OCI-LY7 (cell line): ENCODE measurements around the gene CXCL5. TPM values are rescaled to one million over a fixed set of nuclear protein-coding genes. Genes with fewer than 3 reads are reported as not detected.

ENCODE experiments used
- BruUV-seq: library from RNA; stranded (reverse); fragments of 400-500 nt; replicated peaks from 2 replicates; lab custom pipeline; 2021; lab: Mats Ljungman, UMichigan
- CTCF ChIA-PET: fragments of 300-600 bp; sonication (Branson Sonifier 250); formaldehyde crosslinking; loops from one replicate; lab custom pipeline; 2022; ENCODE audit warnings: antibody characterized with exemption; ENCODE audit not compliant: unreplicated experiment; lab: Charles Lee
- POLR2A ChIA-PET: fragments of 300-600 bp; sonication (Branson Sonifier 250); formaldehyde crosslinking; loops from one replicate; lab custom pipeline; 2022; ENCODE audit warnings: antibody characterized with exemption; lab: Charles Lee
- DNase-seq: peaks from one replicate; pipeline ENCODE4 v3.0.0-alpha.2; 2015; ENCODE audit warnings: low spot score
- H2AFZ ChIP-seq: fragments of 200-600 bp; sonication (generic), shearing (Covaris generic); 2 replicates; pipeline ENCODE4 v1.6.1; 2014; ENCODE audit warnings: mild to moderate bottlenecking, antibody characterized with exemption, low read length, moderate library complexity
- H3K27ac ChIP-seq: fragments of 200-600 bp; sonication (generic); 2 replicates; pipeline ENCODE4 v1.5.1; 2014; ENCODE audit warnings: mixed run types, low read depth, mild to moderate bottlenecking, moderate library complexity, low read length, inconsistent platforms; ENCODE audit not compliant: poor library complexity, severe bottlenecking
- H3K36me3 ChIP-seq: fragments of 200-600 bp; sonication (generic); 2 replicates; pipeline ENCODE4 v1.6.1; 2014; ENCODE audit warnings: mild to moderate bottlenecking, antibody characterized with exemption, low read length, moderate library complexity, mixed read lengths; ENCODE audit not compliant: insufficient read depth
- H3K4me1 ChIP-seq: fragments of 200-600 bp; sonication (generic); 2 replicates; pipeline ENCODE4 v1.5.1; 2014; ENCODE audit warnings: mild to moderate bottlenecking, low read length; ENCODE audit not compliant: insufficient read depth, poor library complexity, severe bottlenecking
- H3K4me2 ChIP-seq: fragments of 200-600 bp; sonication (generic); 2 replicates; pipeline ENCODE4 v1.6.1; 2014; ENCODE audit warnings: mild to moderate bottlenecking, low read length
- H3K4me3 ChIP-seq: fragments of 200-600 bp; sonication (generic); 2 replicates; pipeline ENCODE4 v1.5.1; 2014; ENCODE audit warnings: mild to moderate bottlenecking, low read depth, low read length; ENCODE audit not compliant: poor library complexity, severe bottlenecking
- H3K79me2 ChIP-seq: fragments of 200-600 bp; sonication (generic); 2 replicates; pipeline ENCODE4 v1.6.1; 2016; ENCODE audit warnings: low read depth, mild to moderate bottlenecking, low read length, moderate library complexity, mixed read lengths; ENCODE audit not compliant: insufficient read depth
- H3K9me2 ChIP-seq: fragments of 200-600 bp; sonication (generic); 2 replicates; pipeline ENCODE4 v1.6.1; 2016; ENCODE audit warnings: mild to moderate bottlenecking, low read length, mixed read lengths; ENCODE audit not compliant: insufficient read depth
- H3K9me3 ChIP-seq: fragments of 200-600 bp; sonication (generic); 2 replicates; pipeline ENCODE4 v1.6.1; 2014; ENCODE audit warnings: mild to moderate bottlenecking, mixed run types, low read length, mixed read lengths
- H4K20me1 ChIP-seq: fragments of 200-600 bp; sonication (generic); 2 replicates; pipeline ENCODE4 v1.6.1; 2014; ENCODE audit warnings: mild to moderate bottlenecking, antibody characterized with exemption, low read length, moderate library complexity, mixed read lengths; ENCODE audit not compliant: insufficient read depth
- EZH2phosphoT487 ChIP-seq: fragments of 200-600 bp; sonication (generic); IDR thresholded peaks from 2 replicates; pipeline ENCODE4 v1.6.1; 2018; ENCODE audit warnings: low read depth, borderline replicate concordance, mild to moderate bottlenecking, mixed run types, antibody characterized with exemption, low read length, moderate library complexity, mixed read lengths
- intact Hi-C: fragments of 100-400 bp; cut with micrococcal nuclease; formaldehyde crosslinking; loops from one replicate; pipeline ENCODE4 v1.10.0; 2022; ENCODE audit not compliant: unreplicated experiment
- total RNA-seq, 2 experiments: library from RNA; depleted of rRNA in 1 of 2; stranded (reverse); fragments of >200 nt in 1 of 2; shearing (Covaris generic) in 1 of 2; gene quantifications; 2 replicates each; pipeline ENCODE4 v1.2.3, GENCODE V29; 2014 to 2022
- TF ChIP-seq, protein P1 (sequence below): fragments of 200-600 bp; sonication (generic); conservative IDR thresholded peaks from 2 replicates; pipeline ENCODE4 v1.5.1; 2014; ENCODE audit warnings: mild to moderate bottlenecking, antibody characterized with exemption, low read length, moderate library complexity, mixed read lengths

Gene CXCL5
- total RNA-seq, 2 experiments from 2014 or later, result not detected

DNA sequence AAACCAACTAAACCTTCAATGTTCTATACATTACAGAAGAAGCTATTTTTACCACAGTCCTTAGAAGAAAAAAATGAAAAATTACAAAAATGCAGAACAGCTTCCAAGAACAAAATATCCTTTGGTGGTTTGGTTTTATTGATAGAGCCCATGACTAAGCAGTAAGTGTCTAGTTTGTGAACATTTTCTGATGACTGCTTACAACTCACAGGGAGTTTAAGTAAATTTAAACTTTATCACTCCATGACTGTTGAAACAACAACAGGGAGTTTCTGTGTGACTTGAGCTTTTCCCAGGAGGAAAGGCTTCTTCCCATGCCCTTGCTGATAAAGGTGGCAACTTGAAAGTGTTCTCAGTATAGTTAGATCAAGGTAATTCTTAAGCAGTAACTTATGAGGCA is 19.6 kb downstream of the CXCL5 start:
- ChIA-PET POLR2A (interaction anchor here (1.6 kb wide), 1 partner anchor 30 kb away, joined by 4 read pairs; no protein-coding TSS in a partner anchor), CTCF (no interaction called here)
- no peaks in the 10 kb centered on the region for H3K36me3 ChIP-seq
- no peaks in the 10 kb centered on the region for H3K4me1 ChIP-seq
- no peaks in the 10 kb centered on the region for H3K9me2 ChIP-seq
- no peak overlapping the region for H3K4me2 ChIP-seq
- no peaks in the 10 kb centered on the region for H4K20me1 ChIP-seq
- H3K9me3 ChIP-seq, result no peaks in the 10 kb centered on the region
- no peak for DNase-seq
- no peak overlapping the region for H3K4me3 ChIP-seq
- TF ChIP-seq EZH2phosphoT487, result no peak
- TF ChIP-seq, protein P1, sequence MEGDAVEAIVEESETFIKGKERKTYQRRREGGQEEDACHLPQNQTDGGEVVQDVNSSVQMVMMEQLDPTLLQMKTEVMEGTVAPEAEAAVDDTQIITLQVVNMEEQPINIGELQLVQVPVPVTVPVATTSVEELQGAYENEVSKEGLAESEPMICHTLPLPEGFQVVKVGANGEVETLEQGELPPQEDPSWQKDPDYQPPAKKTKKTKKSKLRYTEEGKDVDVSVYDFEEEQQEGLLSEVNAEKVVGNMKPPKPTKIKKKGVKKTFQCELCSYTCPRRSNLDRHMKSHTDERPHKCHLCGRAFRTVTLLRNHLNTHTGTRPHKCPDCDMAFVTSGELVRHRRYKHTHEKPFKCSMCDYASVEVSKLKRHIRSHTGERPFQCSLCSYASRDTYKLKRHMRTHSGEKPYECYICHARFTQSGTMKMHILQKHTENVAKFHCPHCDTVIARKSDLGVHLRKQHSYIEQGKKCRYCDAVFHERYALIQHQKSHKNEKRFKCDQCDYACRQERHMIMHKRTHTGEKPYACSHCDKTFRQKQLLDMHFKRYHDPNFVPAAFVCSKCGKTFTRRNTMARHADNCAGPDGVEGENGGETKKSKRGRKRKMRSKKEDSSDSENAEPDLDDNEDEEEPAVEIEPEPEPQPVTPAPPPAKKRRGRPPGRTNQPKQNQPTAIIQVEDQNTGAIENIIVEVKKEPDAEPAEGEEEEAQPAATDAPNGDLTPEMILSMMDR, result no peak
- no TSS peak for BruUV-seq
- H3K79me2 ChIP-seq, result no peaks in the 10 kb centered on the region
- intact Hi-C loops, result no loop called here
- H3K27ac ChIP-seq, result no peak overlapping the region
- no peak overlapping the region for H2AFZ ChIP-seq

DNA sequence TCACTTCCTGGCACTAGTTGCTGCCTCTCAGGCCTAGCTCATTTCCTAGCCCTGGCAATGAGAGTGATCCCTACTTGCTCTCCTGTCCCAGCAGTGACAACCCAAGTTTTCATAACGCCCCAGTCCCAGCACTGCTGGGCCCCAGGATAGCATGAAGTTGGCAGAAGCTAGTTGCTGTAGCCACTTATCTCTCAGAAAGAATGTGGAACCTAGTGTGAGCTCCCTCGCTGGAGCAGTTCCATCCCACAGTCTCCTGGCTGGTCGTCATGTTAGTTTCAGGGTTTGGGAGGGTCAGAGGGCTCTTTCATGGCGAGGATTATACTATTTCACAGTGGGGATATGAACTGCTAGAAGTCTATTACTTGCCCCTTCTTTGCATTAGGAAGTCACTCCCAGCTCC is 21.8 kb downstream of the CXCL5 start:
- POLR2A ChIA-PET, result no interaction called here
- Histone ChIP-seq H3K4me3 (no peak overlapping the region), H3K79me2 (no peaks in the 10 kb centered on the region), H3K27ac (no peak overlapping the region), H3K9me2 (no peaks in the 10 kb centered on the region), H3K4me2 (no peak overlapping the region), H2AFZ (no peak overlapping the region), H3K36me3 (no peaks in the 10 kb centered on the region), H3K9me3 (no peaks in the 10 kb centered on the region), H3K4me1 (no peaks in the 10 kb centered on the region), H4K20me1 (no peaks in the 10 kb centered on the region)
- DNase-seq, result no peak
- BruUV-seq, result no TSS peak
- CTCF ChIA-PET, result no interaction called here
- intact Hi-C loops, result no loop called here
- no peak for TF ChIP-seq EZH2phosphoT487
- TF ChIP-seq, protein P1, result no peak

DNA sequence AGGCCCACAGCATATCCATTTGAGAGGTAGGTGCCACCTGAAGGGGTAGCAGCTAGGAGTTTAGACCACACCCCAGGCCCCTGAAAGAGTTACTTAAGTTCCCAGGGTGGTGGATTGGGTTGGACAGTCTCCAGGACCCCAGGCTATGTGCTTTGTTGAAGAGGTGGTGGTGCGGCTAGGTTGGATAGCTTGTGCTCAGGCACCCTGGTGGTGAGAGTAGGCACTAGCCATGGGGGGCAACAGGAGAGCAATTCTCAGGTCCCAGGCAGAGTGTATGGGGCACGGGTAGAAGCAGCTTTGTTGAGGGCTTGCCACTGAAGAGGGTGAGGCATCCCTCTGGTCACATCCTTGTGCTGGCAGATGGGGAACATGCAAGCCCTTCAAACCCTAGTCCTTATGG is 22.3 kb downstream of the CXCL5 start:
- Histone ChIP-seq H2AFZ (no peak overlapping the region), H3K79me2 (no peaks in the 10 kb centered on the region), H3K27ac (no peak overlapping the region), H3K9me3 (no peaks in the 10 kb centered on the region), H3K4me3 (no peak overlapping the region), H3K36me3 (no peaks in the 10 kb centered on the region), H3K9me2 (no peaks in the 10 kb centered on the region), H3K4me2 (no peak overlapping the region), H3K4me1 (no peaks in the 10 kb centered on the region), H4K20me1 (no peaks in the 10 kb centered on the region)
- intact Hi-C loops, result no loop called here
- TF ChIP-seq EZH2phosphoT487, result no peak
- TF ChIP-seq, protein P1, result no peak
- ChIA-PET POLR2A (no interaction called here), CTCF (no interaction called here)
- no TSS peak for BruUV-seq
- DNase-seq, result no peak
